GM12878 (cell line): ENCODE measurements around the gene SDHAF1. TPM values are rescaled to one million over a fixed set of nuclear protein-coding genes. Genes with fewer than 3 reads are reported as not detected.
A peak's percentile ranks its signal among the peaks of the same experiment; 100 is the strongest.

Experiments
- BHLHE40 ChIP-seq, 2 experiments: fragments of 450-650 bp in 1 of 2; IDR thresholded peaks; 2 replicates each; pipeline ENCODE4 v1.6.1; 2011 to 2017; ENCODE audit warnings: low read depth in 2 of 2, borderline replicate concordance in 1 of 2, improper control_type of control experiment in 1 of 2, low read length in 1 of 2, mild to moderate bottlenecking in 1 of 2
- CBFB ChIP-seq: IDR thresholded peaks from 2 replicates; pipeline ENCODE4 v1.6.1; 2016; ENCODE audit warnings: antibody characterized with exemption, low read depth
- CBX5 ChIP-seq: sonication (generic); IDR thresholded peaks from 2 replicates; pipeline ENCODE4 v1.6.1; 2016; ENCODE audit warnings: low read depth, moderate library complexity, mild to moderate bottlenecking, inconsistent platforms
- E2F4 ChIP-seq: IDR thresholded peaks from 2 replicates; pipeline ENCODE4 v1.6.1; 2012; ENCODE audit warnings: low read depth, low read length, improper control_type of control experiment
- EED ChIP-seq: sonication (generic); IDR thresholded peaks from 2 replicates; pipeline ENCODE4 v1.6.1; 2016; ENCODE audit warnings: antibody characterized with exemption, low read depth
- NFYA ChIP-seq: IDR thresholded peaks from 2 replicates; pipeline ENCODE4 v1.6.1; 2011; ENCODE audit warnings: low read depth, mild to moderate bottlenecking, low read length, improper control_type of control experiment, borderline replicate concordance
- PAX5 ChIP-seq: IDR thresholded peaks from 2 replicates; pipeline ENCODE4 v1.6.1; 2011; ENCODE audit warnings: low read depth, low read length, borderline replicate concordance
- RB1 ChIP-seq: fragments of 450-650 bp; formaldehyde crosslinking; IDR thresholded peaks from 2 replicates; pipeline ENCODE4 v1.6.1; 2017; ENCODE audit warnings: mild to moderate bottlenecking, borderline replicate concordance
- RCOR1 ChIP-seq: conservative IDR thresholded peaks from 2 replicates; pipeline ENCODE4 v1.6.1; 2012; ENCODE audit warnings: low read depth, low read length, improper control_type of control experiment
- RELB ChIP-seq: fragments of 450-650 bp; IDR thresholded peaks from 2 replicates; pipeline ENCODE4 v1.6.1; 2017; ENCODE audit warnings: low read depth, mild to moderate bottlenecking, moderate library complexity
- REST ChIP-seq: IDR thresholded peaks from 2 replicates; pipeline ENCODE4 v1.6.1; 2012; ENCODE audit warnings: mild to moderate bottlenecking, low read depth, low read length
- RUNX3 ChIP-seq: IDR thresholded peaks from 2 replicates; pipeline ENCODE4 v1.6.1; 2012; ENCODE audit warnings: low read length, inconsistent platforms
- SIN3A ChIP-seq: IDR thresholded peaks from 2 replicates; pipeline ENCODE4 v1.6.1; 2012; ENCODE audit warnings: low read depth, low read length, improper control_type of control experiment
- SUPT20H ChIP-seq: IDR thresholded peaks from 2 replicates; pipeline ENCODE4 v1.6.1; 2011; ENCODE audit warnings: low read depth, mild to moderate bottlenecking, low read length, moderate library complexity, borderline replicate concordance; ENCODE audit not compliant: control insufficient read depth
- WRNIP1 ChIP-seq: IDR thresholded peaks from 2 replicates; pipeline ENCODE4 v1.6.1; 2011; ENCODE audit warnings: low read depth, low read length, improper control_type of control experiment, borderline replicate concordance
- ZBTB40 ChIP-seq: fragments of 450-650 bp; IDR thresholded peaks from 2 replicates; pipeline ENCODE4 v1.6.1; 2016; ENCODE audit warnings: mild to moderate bottlenecking, moderate library complexity, borderline replicate concordance
- ZSCAN29 ChIP-seq: fragments of 450-650 bp; IDR thresholded peaks from 2 replicates; pipeline ENCODE4 v1.6.1; 2017; ENCODE audit warnings: mild to moderate bottlenecking, moderate library complexity
- polyA plus RNA-seq, 11 experiments: library from polyadenylated mRNA; depleted of rRNA in 4 of 11; unstranded in 6 of 11; stranded (reverse) in 5 of 11; fragments of >200 nt; fragmentation: Nextera tagmentation in 4 of 11; fragmentation: Illumina TruSeq in 1 of 11; extraction: Ambion mirVana in 4 of 11; extraction: Trizol in 1 of 11; gene quantifications; 1 replicate in 1 of 11; 2 replicates in 10 of 11; pipeline versions ENCODE4 v1.2.1 to v1.2.3, GENCODE V29; 2011 to 2016; ENCODE audit warnings: inconsistent platforms in 2 of 11, missing spikeins in 2 of 11, low read depth in 1 of 11
- total RNA-seq, 4 experiments: library from RNA; depleted of rRNA in 3 of 4; stranded (reverse); fragments of >200 nt in 3 of 4; fragmentation: Illumina TruSeq in 1 of 4; extraction: Trizol in 1 of 4; gene quantifications; 2 replicates each; pipeline versions ENCODE4 v1.2.1 to v1.2.3, GENCODE V29; 2013 to 2021

The SDHAF1 gene
- total and polyA plus RNA-seq, 10 of the 15 experiments (the other 5 are each of a cell fraction or from before 2014, with no cell fraction given) = 0.74 to 45.6 (median 24.4) TPM

GRCh38 chr19:36014012-36014924, 19.3 kb downstream of the SDHAF1 start, which contains the start of gene ALKBH6 (continued):
- peak; percentile 64; the same call in 1 of the 2 replicates for TF ChIP-seq REST
- no peak for TF ChIP-seq ZSCAN29
- TF ChIP-seq SUPT20H = no peak
- peak; percentile 79; the same call in 1 of the 2 replicates for TF ChIP-seq SIN3A
- peak; percentile 29; the same call in 1 of the 2 replicates for TF ChIP-seq CBFB
- peak; percentile 74 for TF ChIP-seq RELB
- TF ChIP-seq RUNX3 = peak; percentile 45
- peak; percentile 51; the same call in 1 of the 2 replicates for TF ChIP-seq EED
- TF ChIP-seq ZBTB40 = peak; percentile 62; the same call in 1 of the 2 replicates
- TF ChIP-seq CBX5 = no peak
- peak; percentile 54 for TF ChIP-seq NFYA
- TF ChIP-seq RB1 = peak; percentile 56; the same call in 1 of the 2 replicates
- peak; percentile 84 for TF ChIP-seq E2F4
- no peak for TF ChIP-seq WRNIP1
- TF ChIP-seq RCOR1 = no peak
- TF ChIP-seq BHLHE40 (IDR thresholded peaks at IDR 0.05; ENCODE audit: borderline replicate concordance in 1 of 2, low read depth in 2 of 2, low read length in 1 of 2) = peak in 1 of 2 experiments; percentile 68; a peak in 3 of 4 replicates
- TF ChIP-seq PAX5 = peak; percentile 95
